IMR-90 (cell line): ENCODE measurements around the gene LARGE2. TPM values are rescaled to one million over a fixed set of nuclear protein-coding genes. Genes with fewer than 3 reads are reported as not detected.

ENCODE experiments used
- ATAC-seq: fragments of 200-7000 bp; cut with Tn5 transposase; 2 replicates; pipeline ENCODE4 v1.9.1; 2020; ENCODE audit warnings: low read depth, mild to moderate bottlenecking, moderate library complexity
- BruUV-seq: library from RNA; stranded (reverse); fragments of 400-500 nt; replicated peaks from 2 replicates; lab custom pipeline; 2021; lab: Mats Ljungman, UMichigan
- CTCF ChIA-PET: fragments of 300-600 bp; formaldehyde crosslinking; extraction: SDS; loops from one replicate; lab custom pipeline; 2021; ENCODE audit warnings: antibody characterized with exemption; lab: Yijun Ruan, JAX
- POLR2A ChIA-PET: fragments of 300-600 bp; sonication (Branson Sonifier 250); formaldehyde crosslinking; loops from one replicate; lab custom pipeline; 2022; ENCODE audit warnings: antibody characterized with exemption; ENCODE audit not compliant: unreplicated experiment; lab: Charles Lee
- DNase-seq: peaks from one replicate; pipeline ENCODE4 v3.0.0; 2013
- H2AFZ ChIP-seq: replicated peaks from 2 replicates; pipeline ENCODE3; 2013; ENCODE audit warnings: low read length, mild to moderate bottlenecking; ENCODE audit not compliant: poor library complexity
- H2AK5ac ChIP-seq: 2 replicates; pipeline ENCODE4 v1.6.1; 2013; ENCODE audit warnings: low read depth, low read length, inconsistent platforms
- H2AK9ac ChIP-seq: replicated peaks from 2 replicates; pipeline ENCODE3; 2013; ENCODE audit warnings: mild to moderate bottlenecking, low read depth, low read length, moderate library complexity; ENCODE audit not compliant: poor library complexity
- H2BK120ac ChIP-seq: 2 replicates; pipeline ENCODE4 v1.6.1; 2013; ENCODE audit warnings: low read depth, low read length, inconsistent platforms
- H2BK15ac ChIP-seq: 3 replicates; pipeline ENCODE4 v1.6.1; 2013; ENCODE audit warnings: low read depth, low read length, inconsistent platforms
- H2BK20ac ChIP-seq: 2 replicates; pipeline ENCODE4 v1.6.1; 2013; ENCODE audit warnings: low read depth, mild to moderate bottlenecking, inconsistent platforms, low read length, moderate library complexity
- H2BK5ac ChIP-seq: 2 replicates; pipeline ENCODE4 v1.6.1; 2013; ENCODE audit warnings: mild to moderate bottlenecking, low read depth, low read length, inconsistent platforms; ENCODE audit not compliant: poor library complexity, severe bottlenecking
- H3K14ac ChIP-seq: replicated peaks from 2 replicates; pipeline ENCODE4 v1.6.1; 2013; ENCODE audit warnings: low read depth, low read length, inconsistent platforms
- H3K18ac ChIP-seq: 2 replicates; pipeline ENCODE4 v1.6.1; 2013; ENCODE audit warnings: low read depth, low read length, control low read depth
- H3K23ac ChIP-seq: 2 replicates; pipeline ENCODE4 v1.6.1; 2013; ENCODE audit warnings: low read depth, low read length, inconsistent platforms
- H3K27ac ChIP-seq: 2 replicates; pipeline ENCODE4 v1.5.1; 2013; ENCODE audit warnings: mild to moderate bottlenecking, control low read depth, low read length; ENCODE audit not compliant: insufficient read depth
- H3K27me3 ChIP-seq: 2 replicates; pipeline ENCODE4 v1.6.1; 2013; ENCODE audit warnings: low read length; ENCODE audit not compliant: control insufficient read depth, insufficient read depth
- H3K36me3 ChIP-seq: 2 replicates; pipeline ENCODE4 v1.6.1; 2013; ENCODE audit warnings: low read length, mixed read lengths; ENCODE audit not compliant: control insufficient read depth, insufficient read depth
- H3K4ac ChIP-seq: 2 replicates; pipeline ENCODE4 v1.6.1; 2013; ENCODE audit warnings: low read depth, low read length, inconsistent platforms
- H3K4me1 ChIP-seq: 2 replicates; pipeline ENCODE4 v1.6.1; 2013; ENCODE audit warnings: low read length, mixed read lengths; ENCODE audit not compliant: control insufficient read depth, insufficient read depth
- H3K4me2 ChIP-seq: 2 replicates; pipeline ENCODE4 v1.6.1; 2013; ENCODE audit warnings: low read depth, mild to moderate bottlenecking, control low read depth, low read length, moderate library complexity
- H3K4me3 ChIP-seq: 2 replicates; pipeline ENCODE4 v1.5.1; 2013; ENCODE audit warnings: low read depth, mild to moderate bottlenecking, control low read depth, low read length, moderate library complexity; ENCODE audit not compliant: insufficient read depth
- H3K56ac ChIP-seq: 2 replicates; pipeline ENCODE4 v1.6.1; 2013; ENCODE audit warnings: low read length, inconsistent platforms; ENCODE audit not compliant: insufficient read depth; ENCODE audit errors: extremely low read depth
- H3K79me1 ChIP-seq, 2 experiments: 2 replicates each; pipeline ENCODE4 v1.6.1; 2013; ENCODE audit warnings: low read length in 2 of 2, inconsistent platforms in 1 of 2, low read depth in 1 of 2
- H3K9ac ChIP-seq: 2 replicates; pipeline ENCODE4 v1.6.1; 2013; ENCODE audit warnings: low read depth, low read length, control low read depth
- H3K9me1 ChIP-seq: 2 replicates; pipeline ENCODE4 v1.6.1; 2013; ENCODE audit warnings: low read length, inconsistent platforms; ENCODE audit not compliant: insufficient read depth
- H3K9me3 ChIP-seq: 2 replicates; pipeline ENCODE4 v1.6.1; 2013; ENCODE audit warnings: low read length; ENCODE audit not compliant: control insufficient read depth, insufficient read depth
- H4K20me1 ChIP-seq: 2 replicates; pipeline ENCODE4 v1.6.1; 2013; ENCODE audit warnings: low read length, inconsistent platforms; ENCODE audit not compliant: insufficient read depth
- H4K5ac ChIP-seq: 2 replicates; pipeline ENCODE4 v1.6.1; 2013; ENCODE audit warnings: mild to moderate bottlenecking, low read depth, low read length, control low read depth
- H4K8ac ChIP-seq, 2 experiments: 2 replicates each; pipeline ENCODE4 v1.6.1; 2013; ENCODE audit warnings: low read depth in 2 of 2, low read length in 2 of 2, control low read depth in 1 of 2, inconsistent platforms in 1 of 2
- H4K91ac ChIP-seq: 2 replicates; pipeline ENCODE4 v1.6.1; 2013; ENCODE audit warnings: low read depth, low read length, inconsistent platforms; ENCODE audit not compliant: insufficient read depth
- CEBPB ChIP-seq: IDR thresholded peaks from 2 replicates; pipeline ENCODE4 v1.6.1; 2012; ENCODE audit warnings: low read depth, low read length, improper control_type of control experiment
- CTCF ChIP-seq: conservative IDR thresholded peaks from 2 replicates; pipeline ENCODE4 v1.5.1; 2012; ENCODE audit warnings: mild to moderate bottlenecking, low read depth, low read length, improper control_type of control experiment
- ELK1 ChIP-seq: fragments of 150-350 bp; IDR thresholded peaks from 2 replicates; pipeline ENCODE4 v1.6.1; 2016; ENCODE audit warnings: low read depth, mild to moderate bottlenecking, low read length, moderate library complexity, borderline replicate concordance
- FOS ChIP-seq: fragments of 150-350 bp; IDR thresholded peaks from 2 replicates; pipeline ENCODE4 v1.6.1; 2016; ENCODE audit warnings: low read depth, low read length
- MAFK ChIP-seq: IDR thresholded peaks from 2 replicates; pipeline ENCODE4 v1.6.1; 2012; ENCODE audit warnings: low read depth, low read length, improper control_type of control experiment
- MAZ ChIP-seq: IDR thresholded peaks from 2 replicates; pipeline ENCODE4 v1.6.1; 2012; ENCODE audit warnings: low read depth, mild to moderate bottlenecking, low read length, improper control_type of control experiment, moderate library complexity, borderline replicate concordance
- MXI1 ChIP-seq: IDR thresholded peaks from 2 replicates; pipeline ENCODE4 v1.6.1; 2012; ENCODE audit warnings: low read depth, mild to moderate bottlenecking, low read length, moderate library complexity, borderline replicate concordance
- NFE2L2 ChIP-seq: fragments of 150-350 bp; IDR thresholded peaks from 2 replicates; pipeline ENCODE4 v1.6.1; 2016; ENCODE audit warnings: low read depth, mild to moderate bottlenecking, low read length
- RFX5 ChIP-seq: IDR thresholded peaks from 2 replicates; pipeline ENCODE4 v1.8.0; 2012; ENCODE audit warnings: low read depth, mild to moderate bottlenecking, low read length, moderate library complexity
- SMC3 ChIP-seq: fragments of 150-350 bp; IDR thresholded peaks from 2 replicates; pipeline ENCODE4 v1.6.1; 2016; ENCODE audit warnings: low read depth, mild to moderate bottlenecking, antibody characterized with exemption, low read length, moderate library complexity
- USF2 ChIP-seq: fragments of 150-350 bp; IDR thresholded peaks from 2 replicates; pipeline ENCODE4 v1.6.1; 2017; ENCODE audit warnings: mild to moderate bottlenecking, antibody characterized with exemption, low read length, low read depth
- WGBS, 2 experiments: methylation state at CpG; one replicate each; pipeline versions ENCODE4 v1.1.5 to v1.1.7; 2013; ENCODE audit warnings: missing lambda C conversion rate in 2 of 2; ENCODE audit not compliant: insufficient read length in 1 of 2; ENCODE audit errors: extremely low coverage in 2 of 2; 5-methylcytosine and 5-hydroxymethylcytosine counted together
- dilution Hi-C: fragments of 300-500 bp; cut with HindIII; formaldehyde crosslinking; loops from one replicate; pipeline ENCODE4 v1.14.3; 2018; ENCODE audit warnings: low sequenced_read_pairs; ENCODE audit not compliant: unreplicated experiment
- in situ Hi-C: fragments of 300-500 bp; cut with MboI; formaldehyde crosslinking; loops from 3 replicates; pipeline ENCODE4 v1.14.3; 2019; ENCODE audit warnings: low sequenced_read_pairs, inconsistent platforms, mixed read lengths
- intact Hi-C: fragments of 100-400 bp; cut with micrococcal nuclease; formaldehyde crosslinking; loops from 2 replicates; pipeline ENCODE4 v1.10.0; 2022
- polyA plus RNA-seq, 3 experiments: library from polyadenylated mRNA; depleted of rRNA; stranded (reverse); fragments of >200 nt; gene quantifications; 2 replicates each; pipeline ENCODE4 v1.2.3, GENCODE V29; 2012; ENCODE audit warnings: low replicate concordance in 1 of 3
- total RNA-seq: library from RNA; depleted of rRNA; stranded (reverse); fragments of >200 nt; gene quantifications from 2 replicates; pipeline ENCODE4 v1.2.3, GENCODE V29; 2012

Gene LARGE2
- total and polyA plus RNA-seq, 2 of the 4 experiments (the other 2 are of a cell fraction), result 0.03 TPM; not detected in 1

DNA sequence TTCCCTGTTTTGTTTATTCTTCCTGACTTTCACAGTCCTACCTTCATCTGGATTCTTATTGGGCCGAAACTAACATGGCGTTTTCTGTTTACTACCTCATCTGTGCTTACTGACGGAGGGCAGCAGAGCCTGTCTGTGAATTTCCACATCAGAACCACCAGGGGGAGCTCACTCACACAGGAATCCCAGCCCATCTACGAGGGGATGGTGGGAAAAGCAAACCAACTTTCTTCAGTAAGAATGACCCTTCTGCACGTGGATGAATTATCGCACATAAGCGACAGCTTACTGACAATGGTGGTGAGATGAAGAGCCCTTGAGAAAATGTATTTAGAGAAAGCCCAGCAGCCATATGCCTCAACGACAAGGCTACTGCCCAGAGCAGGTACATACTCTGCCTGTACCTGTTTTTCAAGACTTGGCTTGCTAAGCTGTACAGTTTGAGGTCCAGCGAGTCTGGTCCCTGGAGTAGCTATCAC lies 42.5 kb downstream of the LARGE2 start (continued):
- no peak for TF ChIP-seq ELK1

DNA sequence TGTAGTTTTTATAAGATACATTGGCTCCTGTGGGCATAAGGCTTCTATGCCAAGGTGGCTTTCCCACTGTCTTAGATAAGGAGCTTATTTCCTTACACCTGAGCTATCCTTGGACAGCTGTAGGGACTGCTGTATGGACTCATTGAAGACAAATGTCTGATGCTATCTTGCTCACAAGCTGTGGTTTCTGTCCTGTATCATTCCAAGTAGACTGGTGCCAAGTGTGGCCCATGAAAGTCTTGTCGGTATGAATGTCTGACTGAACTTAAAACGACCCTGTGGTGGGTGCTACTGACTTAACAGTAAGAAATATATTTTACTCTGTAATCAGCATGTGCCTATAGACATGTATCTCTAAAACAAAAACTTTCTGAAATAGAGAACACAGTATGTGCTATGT lies 45.0 kb downstream of the LARGE2 start:
- no TSS peak for BruUV-seq
- intact Hi-C loops, result loop anchor here (5.0 kb wide), 2 partner anchors 150 to 340 kb away; no protein-coding TSS in a partner anchor
- WGBS, 2 experiments, result no CpG with 5 or more reads among the region's 2 CpGs
- TF ChIP-seq CEBPB, result no peak
- no peak for TF ChIP-seq FOS
- no peak for TF ChIP-seq CTCF
- no peak for TF ChIP-seq NFE2L2
- TF ChIP-seq USF2, result no peak
- no peak for TF ChIP-seq SMC3
- no peak for TF ChIP-seq MXI1
- TF ChIP-seq ELK1, result no peak
- TF ChIP-seq RFX5, result no peak
- TF ChIP-seq MAZ, result no peak
- TF ChIP-seq MAFK, result no peak

More for the DNA sequence above, 45.0 kb downstream of the LARGE2 start:
- Histone ChIP-seq H3K27me3 (no peaks in the 10 kb centered on the region), H3K23ac (no peak overlapping the region), H4K91ac (no peak overlapping the region), H4K8ac (no peak overlapping the region), H2BK15ac (no peak overlapping the region), H3K9me3 (no peaks in the 10 kb centered on the region), H2BK5ac (no peak overlapping the region), H4K20me1 (0 out of 2 replicates have a peak, but pooled peaks cover 4% of the 10 kb centered on the region), H3K9ac (no peak overlapping the region), H3K18ac (no peak overlapping the region), H3K4me1 (peaks cover 2% of the 10 kb centered on the region; the same call in 1 of the 2 replicates), H3K4ac (no peak overlapping the region), H4K5ac (no peak overlapping the region), H3K27ac (no peak overlapping the region), H2AFZ (no peak overlapping the region), H3K14ac (no peak overlapping the region), H3K79me1 (no peaks in the 10 kb centered on the region), H3K9me1 (no peaks in the 10 kb centered on the region), H2AK5ac (no peak overlapping the region), H3K4me2 (no peak overlapping the region), H2BK120ac (no peak overlapping the region), H2BK20ac (no peak overlapping the region), H2AK9ac (no peak overlapping the region), H3K56ac (no peak overlapping the region), H3K36me3 (peaks cover 34% of the 10 kb centered on the region), H3K4me3 (no peak overlapping the region)
- CTCF ChIA-PET, result no interaction called here
- dilution Hi-C loops, result no loop called here
- in situ Hi-C loops, result no loop called here
- POLR2A ChIA-PET, result no interaction called here
- DNase-seq, result no peak
- ATAC-seq, result no peak
